Suprapubic skin (tissue), 3 donors: ENCODE data around the gene SERHL2.

Source experiments
- CTCF ChIP-seq, 2 donors: fragments of 200-600 bp in 1 of 2; fragments of 450-650 bp in 1 of 2; sonication (generic) in 1 of 2; IDR thresholded peaks; one replicate each; pipeline ENCODE4 v1.5.1; 2016 to 2019; ENCODE audit warnings: antibody characterized with exemption in 2 of 2, mild to moderate bottlenecking in 1 of 2, moderate library complexity in 1 of 2
- POLR2A ChIP-seq, 2 donors: fragments of 450-650 bp; IDR thresholded peaks; one replicate each; pipeline ENCODE4 v1.6.1; 2017; ENCODE audit warnings: antibody characterized with exemption in 2 of 2, mild to moderate bottlenecking in 2 of 2, moderate library complexity in 2 of 2

GRCh38 chr22:42614312-42615091 lies 60.7 kb downstream of the SERHL2 start, which contains the start of gene POLDIP3:
- peak in 1 of 2 donors; percentile 14 for TF ChIP-seq CTCF (IDR thresholded peaks at IDR 0.05)
- TF ChIP-seq POLR2A (IDR thresholded peaks at IDR 0.05) = peak; percentile 10 to 63
